Endodermal cell (in vitro differentiated cells): ENCODE data around the gene GNG13. TPM values are rescaled to one million over a fixed set of nuclear protein-coding genes. Genes with fewer than 3 reads are reported as not detected.

ENCODE experiments used
- DNase-seq: peaks from one replicate; pipeline ENCODE4 v3.0.0-alpha.2; 2017
- H3K27ac ChIP-seq: 2 replicates; pipeline ENCODE4 v1.5.1; 2013; ENCODE audit warnings: mild to moderate bottlenecking, low read depth, low read length, moderate library complexity
- H3K27me3 ChIP-seq: 2 replicates; pipeline ENCODE4 v1.6.1; 2013; ENCODE audit warnings: mild to moderate bottlenecking, low read length, moderate library complexity; ENCODE audit not compliant: insufficient read depth, control insufficient read depth, poor library complexity, severe bottlenecking
- H3K36me3 ChIP-seq: 2 replicates; pipeline ENCODE4 v1.7.0; 2013; ENCODE audit warnings: mild to moderate bottlenecking, low read length, moderate library complexity; ENCODE audit not compliant: control insufficient read depth, insufficient read depth
- H3K4me1 ChIP-seq: one replicate; pipeline ENCODE4 v1.7.0; 2013; ENCODE audit warnings: low read length; ENCODE audit not compliant: control insufficient read depth, insufficient read depth
- H3K4me3 ChIP-seq: 2 replicates; pipeline ENCODE4 v1.5.1; 2013; ENCODE audit warnings: mild to moderate bottlenecking, low read length, moderate library complexity
- H3K9ac ChIP-seq: 2 replicates; pipeline ENCODE4 v1.6.1; 2013; ENCODE audit warnings: mild to moderate bottlenecking, low read length, moderate library complexity; ENCODE audit not compliant: poor library complexity, severe bottlenecking; ENCODE audit errors: extremely low read depth
- H3K9me3 ChIP-seq: 2 replicates; pipeline ENCODE4 v1.6.1; 2013; ENCODE audit warnings: mild to moderate bottlenecking, low read length, moderate library complexity; ENCODE audit not compliant: control insufficient read depth
- H3K27ac Mint-ChIP-seq: 2 replicates; pipeline ENCODE4 v1.8.0; 2020; ENCODE audit warnings: mixed read lengths
- H3K27me3 Mint-ChIP-seq: 2 replicates; pipeline ENCODE4 v1.8.0; 2021; ENCODE audit warnings: mild to moderate bottlenecking, mixed read lengths; ENCODE audit not compliant: insufficient read depth
- H3K36me3 Mint-ChIP-seq: 2 replicates; pipeline ENCODE4 v1.8.0; 2020; ENCODE audit warnings: low read depth, mixed read lengths
- H3K4me1 Mint-ChIP-seq: 2 replicates; pipeline ENCODE4 v1.8.0; 2020; ENCODE audit warnings: mixed read lengths
- H3K4me3 Mint-ChIP-seq: 2 replicates; pipeline ENCODE4 v1.8.0; 2020; ENCODE audit warnings: mild to moderate bottlenecking, moderate library complexity, mixed read lengths
- H3K9me3 Mint-ChIP-seq: 2 replicates; pipeline ENCODE4 v1.8.0; 2020; ENCODE audit warnings: mild to moderate bottlenecking, mixed read lengths
- CTCF ChIP-seq: fragments of 200-600 bp; sonication (generic); conservative IDR thresholded peaks from 2 replicates; pipeline ENCODE4 v1.5.0; 2021; ENCODE audit warnings: antibody characterized with exemption, mild to moderate bottlenecking
- WGBS, 2 experiments: methylation state at CpG; one replicate each; pipeline versions ENCODE4 v1.1.5 to v1.1.7; 2013; ENCODE audit warnings: missing lambda C conversion rate in 2 of 2, mixed read lengths in 1 of 2; ENCODE audit not compliant: insufficient coverage in 1 of 2, insufficient read length in 1 of 2; 5-methylcytosine and 5-hydroxymethylcytosine counted together
- total RNA-seq, 2 donors: library from RNA; stranded (reverse); fragmentation: NEBNext Ultra II Directional in 1 of 2; extraction: Animal tissue kit (Norgen Biotek cat#: 25700) in 1 of 2; gene quantifications; 2 replicates in 1 of 2; 3 replicates in 1 of 2; pipeline ENCODE4 v1.2.1, GENCODE V29; 2021

Gene GNG13
- total RNA-seq, 2 donors from 2014 or later, result not detected

- no peak overlapping the region for H3K27ac Mint-ChIP-seq
- WGBS, 2 experiments, result 80 to 84% methylated on average over 4 to 6 of the region's 6 CpGs
- H3K27me3 Mint-ChIP-seq, result peaks cover 6% of the 10 kb centered on the region
- no peak overlapping the region for H3K4me3 ChIP-seq
- peaks cover 10% of the 10 kb centered on the region for H3K36me3 ChIP-seq
- H3K4me1 ChIP-seq, result peaks cover 2% of the 10 kb centered on the region
- no peak for DNase-seq
- TF ChIP-seq CTCF, result no peak
- H3K36me3 Mint-ChIP-seq, result peaks cover 2% of the 10 kb centered on the region
- H3K4me3 Mint-ChIP-seq, result no peak overlapping the region
- peaks cover 3% of the 10 kb centered on the region for H3K27me3 ChIP-seq
- H3K27ac ChIP-seq, result no peak overlapping the region
- no peaks in the 10 kb centered on the region for H3K9me3 Mint-ChIP-seq
- H3K9me3 ChIP-seq, result no peaks in the 10 kb centered on the region
- H3K9ac ChIP-seq, result no peak overlapping the region
- no peaks in the 10 kb centered on the region for H3K4me1 Mint-ChIP-seq
Measured at GRCh38 chr16:782258-782657, 18.3 kb downstream of the GNG13 start.

DNA sequence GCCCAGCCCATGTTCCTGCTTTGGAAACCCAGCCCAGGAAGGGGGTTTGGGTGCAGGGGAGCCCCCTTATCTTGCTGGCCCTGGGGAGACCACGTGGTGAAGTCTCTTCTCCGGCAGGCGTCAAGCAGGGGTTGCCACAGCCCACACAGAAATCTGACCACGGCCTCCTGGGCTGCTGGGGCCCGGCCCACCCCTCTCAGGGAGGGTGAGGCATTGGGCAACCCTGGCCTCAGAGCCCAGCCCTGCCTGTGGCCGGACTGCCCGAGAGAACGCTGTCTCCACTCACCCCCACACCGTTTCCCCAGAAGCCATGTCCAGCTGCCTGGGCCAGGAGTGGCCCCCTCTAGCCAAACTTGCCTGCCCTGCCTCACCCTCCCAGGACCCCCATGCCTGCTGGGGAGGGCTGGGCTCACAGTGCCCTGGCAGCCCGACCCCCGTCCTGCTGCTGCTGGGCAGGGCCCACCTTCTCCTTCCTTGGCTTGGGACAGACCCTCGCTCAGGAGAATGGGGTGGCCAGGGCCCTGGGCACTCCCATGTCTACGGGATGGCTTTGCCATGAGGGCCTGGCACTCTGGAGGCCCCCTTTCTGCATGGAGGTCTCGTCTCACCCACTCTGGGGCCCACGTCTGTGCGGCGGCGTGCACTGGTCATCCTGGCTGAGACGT lies 19.1 kb downstream of the GNG13 start:
- H3K27me3 ChIP-seq, result peaks cover 3% of the 10 kb centered on the region
- no peak overlapping the region for H3K27ac ChIP-seq
- H3K4me1 ChIP-seq, result no peaks in the 10 kb centered on the region
- Mint-ChIP-seq H3K27me3 (peaks cover 6% of the 10 kb centered on the region), H3K36me3 (peaks cover 2% of the 10 kb centered on the region), H3K27ac (no peak overlapping the region), H3K4me3 (no peak overlapping the region), H3K9me3 (no peaks in the 10 kb centered on the region), H3K4me1 (no peaks in the 10 kb centered on the region)
- H3K4me3 ChIP-seq, result no peak overlapping the region
- no peak overlapping the region for H3K9ac ChIP-seq
- peaks cover 7% of the 10 kb centered on the region for H3K36me3 ChIP-seq
- H3K9me3 ChIP-seq, result no peaks in the 10 kb centered on the region
- WGBS, 2 experiments, result 81% methylated on average over 8 to 19 of the region's 19 CpGs
- no peak for DNase-seq
- no peak for TF ChIP-seq CTCF

GRCh38 chr16:780296-780695 lies 20.2 kb downstream of the GNG13 start:
- no peak for TF ChIP-seq CTCF
- no peaks in the 10 kb centered on the region for H3K4me1 Mint-ChIP-seq
- Histone ChIP-seq H3K9me3 (no peaks in the 10 kb centered on the region), H3K4me1 (no peaks in the 10 kb centered on the region), H3K9ac (no peak overlapping the region), H3K4me3 (no peak overlapping the region), H3K27ac (no peak overlapping the region), H3K27me3 (peaks cover 3% of the 10 kb centered on the region), H3K36me3 (no peaks in the 10 kb centered on the region)
- H3K9me3 Mint-ChIP-seq, result no peaks in the 10 kb centered on the region
- H3K27ac Mint-ChIP-seq, result no peak overlapping the region
- H3K27me3 Mint-ChIP-seq, result peaks cover 6% of the 10 kb centered on the region
- peaks cover 2% of the 10 kb centered on the region for H3K36me3 Mint-ChIP-seq
- H3K4me3 Mint-ChIP-seq, result no peak overlapping the region
- DNase-seq, result no peak
- 87 to 92% methylated on average over 14 to 16 of the region's 16 CpGs for WGBS, 2 experiments
